H1 (cell line): ENCODE data around the gene BTG2. TPM values are rescaled to one million over a fixed set of nuclear protein-coding genes. Genes with fewer than 3 reads are reported as not detected.

Experiments
- CTCF ChIA-PET: fragments of 300-600 bp; sonication (Branson Sonifier 250); formaldehyde crosslinking; loops from one replicate; lab custom pipeline; 2021; ENCODE audit not compliant: partially characterized antibody; lab: Charles Lee
- POLR2A ChIA-PET: fragments of 300-600 bp; sonication (Branson Sonifier 250); formaldehyde crosslinking; loops from one replicate; lab custom pipeline; 2021; ENCODE audit warnings: inconsistent platforms; ENCODE audit not compliant: partially characterized antibody; lab: Charles Lee
- DNase-seq, 2 experiments: peaks; one replicate each; pipeline versions ENCODE4 v3.0.0 to v3.0.0-alpha.2; 2010 to 2022; ENCODE audit warnings: low spot score in 2 of 2, low read depth in 1 of 2, mixed read lengths in 1 of 2
- FAIRE-seq: peaks from 2 replicates; lab custom pipeline; 2011; peaks lifted over from hg19 to GRCh38; lab: Jason Lieb, UNC
- H2AFZ ChIP-seq: 2 replicates; pipeline ENCODE4 v1.8.1; 2012; ENCODE audit warnings: low read length, inconsistent platforms
- H2AK5ac ChIP-seq: 2 replicates; pipeline ENCODE4 v1.6.1; 2013; ENCODE audit warnings: low read depth, low read length
- H2BK120ac ChIP-seq: replicated peaks from 2 replicates; pipeline ENCODE3; 2013; ENCODE audit warnings: low read depth, low read length, inconsistent platforms
- H2BK12ac ChIP-seq: 2 replicates; pipeline ENCODE4 v1.6.1; 2013; ENCODE audit warnings: low read depth, low read length
- H2BK15ac ChIP-seq: 2 replicates; pipeline ENCODE4 v1.6.1; 2013; ENCODE audit warnings: low read length
- H2BK20ac ChIP-seq: 2 replicates; pipeline ENCODE4 v1.6.1; 2013; ENCODE audit warnings: low read length
- H2BK5ac ChIP-seq: 2 replicates; pipeline ENCODE4 v1.6.1; 2013; ENCODE audit warnings: low read depth, low read length
- H3K14ac ChIP-seq: 2 replicates; pipeline ENCODE4 v1.6.1; 2013; ENCODE audit warnings: inconsistent platforms; ENCODE audit not compliant: insufficient read length
- H3K18ac ChIP-seq: 2 replicates; pipeline ENCODE4 v1.6.1; 2013; ENCODE audit warnings: low read length; ENCODE audit errors: extremely low read depth
- H3K23ac ChIP-seq: 2 replicates; pipeline ENCODE4 v1.6.1; 2013; ENCODE audit warnings: inconsistent platforms; ENCODE audit not compliant: insufficient read length
- H3K23me2 ChIP-seq: 2 replicates; pipeline ENCODE4 v1.6.1; 2013; ENCODE audit warnings: low read depth, low read length
- H3K27ac ChIP-seq: 2 replicates; pipeline ENCODE4 v1.6.1; 2011; ENCODE audit warnings: low read depth, low read length, inconsistent platforms
- H3K27me3 ChIP-seq, 4 experiments: replicated peaks in 1 of 4; 1 replicate in 1 of 4; 2 replicates in 3 of 4; pipeline versions ENCODE4 v1.6.1 to v1.8.1; 2011 to 2013; ENCODE audit warnings: low read length in 3 of 4, mild to moderate bottlenecking in 3 of 4, inconsistent platforms in 2 of 4, mixed read lengths in 2 of 4, moderate library complexity in 1 of 4; ENCODE audit not compliant: control insufficient read depth in 3 of 4, insufficient read depth in 3 of 4; ENCODE audit errors: extremely low read depth in 1 of 4
- H3K36me3 ChIP-seq, 4 experiments: 2 replicates each; pipeline versions ENCODE4 v1.6.1 to v1.8.1; 2011 to 2013; ENCODE audit warnings: mild to moderate bottlenecking in 4 of 4, low read length in 3 of 4, moderate library complexity in 2 of 4, control low read depth in 1 of 4, inconsistent platforms in 1 of 4; ENCODE audit not compliant: insufficient read depth in 4 of 4, control insufficient read depth in 2 of 4
- H3K4ac ChIP-seq: replicated peaks from 2 replicates; pipeline ENCODE3; 2013; ENCODE audit warnings: low read length, low read depth, mixed read lengths, inconsistent platforms; ENCODE audit not compliant: insufficient read length
- H3K4me1 ChIP-seq, 4 experiments: replicated peaks in 1 of 4; 1 replicate in 1 of 4; 2 replicates in 3 of 4; pipeline versions ENCODE4 v1.6.1 to v1.8.1; 2011 to 2013; ENCODE audit warnings: low read length in 3 of 4, inconsistent platforms in 2 of 4, mixed read lengths in 1 of 4; ENCODE audit not compliant: insufficient read depth in 4 of 4, control insufficient read depth in 3 of 4
- H3K4me2 ChIP-seq, 2 experiments: 2 replicates each; pipeline versions ENCODE4 v1.6.1 to v1.8.1; 2011 to 2013; ENCODE audit warnings: low read depth in 2 of 2, low read length in 2 of 2, control low read depth in 1 of 2, inconsistent platforms in 1 of 2, mild to moderate bottlenecking in 1 of 2; ENCODE audit not compliant: insufficient read depth in 1 of 2
- H3K4me3 ChIP-seq, 4 experiments: fragments of 200-600, 300-600 bp in 1 of 4; sonication (generic), shearing (Covaris generic), sonication (Bioruptor Twin) in 1 of 4; 2 replicates each; pipeline versions ENCODE4 v1.5.1 to v1.8.1; 2011 to 2016; ENCODE audit warnings: low read length in 4 of 4, low read depth in 3 of 4, control low read depth in 2 of 4, inconsistent platforms in 2 of 4, mild to moderate bottlenecking in 2 of 4, mixed read lengths in 1 of 4, moderate library complexity in 1 of 4; ENCODE audit not compliant: insufficient read depth in 2 of 4; ENCODE audit errors: extremely low read depth in 1 of 4
- H3K56ac ChIP-seq: replicated peaks from 2 replicates; pipeline ENCODE3; 2013; ENCODE audit warnings: low read depth, mild to moderate bottlenecking, mixed read lengths, low read length, inconsistent platforms; ENCODE audit not compliant: insufficient read length
- H3K79me1 ChIP-seq: 2 replicates; pipeline ENCODE4 v1.6.1; 2013; ENCODE audit warnings: low read depth, low read length, control low read depth
- H3K79me2 ChIP-seq, 2 experiments: 2 replicates each; pipeline versions ENCODE4 v1.6.1 to v1.8.1; 2012 to 2013; ENCODE audit warnings: low read length in 2 of 2, mild to moderate bottlenecking in 2 of 2, inconsistent platforms in 1 of 2; ENCODE audit not compliant: insufficient read depth in 2 of 2, control insufficient read depth in 1 of 2
- H3K9ac ChIP-seq, 4 experiments: replicated peaks in 1 of 4; 1 replicate in 1 of 4; 2 replicates in 3 of 4; pipeline versions ENCODE4 v1.6.1 to v1.8.1; 2011 to 2013; ENCODE audit warnings: low read depth in 3 of 4, low read length in 3 of 4, control low read depth in 2 of 4, mild to moderate bottlenecking in 2 of 4, moderate library complexity in 2 of 4, inconsistent platforms in 1 of 4; ENCODE audit errors: extremely low read depth in 1 of 4
- H3K9me3 ChIP-seq, 2 experiments: 2 replicates each; pipeline versions ENCODE4 v1.6.1 to v1.8.1; 2012 to 2013; ENCODE audit warnings: mild to moderate bottlenecking in 2 of 2, moderate library complexity in 2 of 2, control low read depth in 1 of 2, inconsistent platforms in 1 of 2, low read depth in 1 of 2, low read length in 1 of 2, mixed read lengths in 1 of 2; ENCODE audit not compliant: insufficient read depth in 2 of 2
- H4K20me1 ChIP-seq, 2 experiments: replicated peaks in 1 of 2; 2 replicates each; pipeline versions ENCODE3 to v1.8.1; 2011 to 2013; ENCODE audit warnings: inconsistent platforms in 2 of 2, low read length in 2 of 2, mild to moderate bottlenecking in 1 of 2; ENCODE audit not compliant: insufficient read depth in 2 of 2, control insufficient read depth in 1 of 2
- H4K5ac ChIP-seq: 2 replicates; pipeline ENCODE4 v1.6.1; 2013; ENCODE audit warnings: low read length, low read depth, mixed read lengths, inconsistent platforms; ENCODE audit not compliant: insufficient read length
- H4K8ac ChIP-seq: 2 replicates; pipeline ENCODE4 v1.8.0; 2013; ENCODE audit warnings: mild to moderate bottlenecking, moderate library complexity, low read length, inconsistent platforms; ENCODE audit not compliant: insufficient read depth; ENCODE audit errors: extremely low read depth
- H4K91ac ChIP-seq: replicated peaks from 2 replicates; pipeline ENCODE3; 2013; ENCODE audit warnings: low read length, mixed read lengths, inconsistent platforms; ENCODE audit not compliant: insufficient read length
- BACH1 ChIP-seq: IDR thresholded peaks from 2 replicates; pipeline ENCODE4 v1.6.1; 2012; ENCODE audit warnings: low read length, improper control_type of control experiment
- BCL11A ChIP-seq, 2 experiments: IDR thresholded peaks; one replicate each; pipeline ENCODE4 v1.6.1; 2011; ENCODE audit warnings: low read depth in 2 of 2, low read length in 2 of 2, mild to moderate bottlenecking in 2 of 2
- CTBP2 ChIP-seq: IDR thresholded peaks from 2 replicates; pipeline ENCODE4 v1.7.0; 2011; ENCODE audit warnings: borderline replicate concordance, mild to moderate bottlenecking, moderate library complexity, mixed read lengths, low read length; ENCODE audit not compliant: insufficient read depth, insufficient read length
- KDM5A ChIP-seq: fragments of 200-600 bp; IDR thresholded peaks from 2 replicates; pipeline ENCODE4 v1.7.1; 2012; ENCODE audit warnings: mild to moderate bottlenecking, low read length, inconsistent platforms, mixed read lengths
- SRF ChIP-seq: IDR thresholded peaks from 2 replicates; pipeline ENCODE4 v1.6.1; 2011; ENCODE audit warnings: mild to moderate bottlenecking, low read depth, low read length, moderate library complexity
- WGBS, 2 experiments: shearing (Covaris generic) in 1 of 2; methylation state at CpG; one replicate each; pipeline versions ENCODE4 v1.1.6 to v1.1.7; 2013 to 2015; ENCODE audit warnings: low lambda C conversion rate in 2 of 2, mixed read lengths in 2 of 2, inconsistent platforms in 1 of 2, low coverage in 1 of 2, missing lambda C conversion rate in 1 of 2; ENCODE audit not compliant: insufficient replicate concordance in 2 of 2, insufficient coverage in 1 of 2, insufficient read length in 1 of 2; ENCODE audit errors: extremely low coverage in 1 of 2, missing lambda C conversion rate in 1 of 2; 5-methylcytosine and 5-hydroxymethylcytosine counted together
- polyA plus RNA-seq, 7 experiments: library from polyadenylated mRNA; depleted of rRNA in 3 of 7; stranded (reverse) in 5 of 7; unstranded in 2 of 7; fragments of >200 nt in 5 of 7; fragments of 200-250 nt in 2 of 7; gene quantifications; 1 replicate in 5 of 7; 2 replicates in 1 of 7; 4 replicates in 1 of 7; pipeline versions ENCODE4 v1.2.1 to v1.2.3, GENCODE V29; 2011 to 2013; ENCODE audit warnings: missing spikeins in 2 of 7, mixed read lengths in 2 of 7
- total RNA-seq: library from RNA; stranded (reverse); fragmentation: NEBNext Ultra II Directional; extraction: Animal tissue kit (Norgen Biotek cat#: 25700); gene quantifications from 2 replicates; pipeline ENCODE4 v1.2.1, GENCODE V29; 2021

The BTG2 gene
- total and polyA plus RNA-seq, 2 of the 8 experiments (the other 6 are each of a cell fraction or from before 2014, with no cell fraction given), result 4.8 to 11.0 TPM

GRCh38 chr1:203274603-203275381 is 30.5 kb upstream of the BTG2 start:
- Histone ChIP-seq H4K8ac (no peak overlapping the region; the same call in 1 of the 2 replicates), H3K27me3 (peaks cover 0 to 34% (median 10%) of the 10 kb centered on the region in 4 experiments; a peak in 5 of 7 replicates), H4K91ac (no peak overlapping the region), H2AK5ac (no peak overlapping the region; the same call in 1 of the 2 replicates), H4K20me1 (no peaks in the 10 kb centered on the region), H3K9ac (no peak overlapping the region), H3K23ac (no peak overlapping the region), H3K14ac (no peak overlapping the region), H3K4me3 (no peak overlapping the region), H3K4me2 (no peak overlapping the region; a peak in 1 of 4 replicates), H3K4me1 (peaks cover 3 to 17% (median 9%) of the 10 kb centered on the region in 4 experiments), H3K27ac (no peak overlapping the region), H3K9me3 (no peaks in the 10 kb centered on the region), H2BK5ac (no peak overlapping the region), H4K5ac (no peak overlapping the region), H2BK20ac (no peak overlapping the region), H3K23me2 (no peaks in the 10 kb centered on the region; the same call in 1 of the 2 replicates), H3K79me1 (no peaks in the 10 kb centered on the region), H2AFZ (no peak overlapping the region), H2BK12ac (0 out of 2 replicates have a peak overlapping the region, but pooled peaks have one; percentile 62), H3K4ac (no peak overlapping the region), H2BK120ac (no peak overlapping the region), H3K79me2 (no peaks in the 10 kb centered on the region), H2BK15ac (no peak overlapping the region), H3K56ac (no peak overlapping the region), H3K18ac (no peak overlapping the region), H3K36me3 (no peaks in the 10 kb centered on the region)
- CTCF ChIA-PET, result interaction anchor here (0.7 to 39.0 kb wide), 15 partner anchors 14 to 1060 kb away, joined by 3 to 785 read pairs (median 4); partner anchors contain the start of gene ADORA1
- no peak for FAIRE-seq
- no peak for DNase-seq
- POLR2A ChIA-PET, result interaction anchor here (1.4 kb wide), 1 partner anchor 50 kb away, joined by 4 read pairs; no protein-coding TSS in a partner anchor
- TF ChIP-seq SRF (no peak), BCL11A (IDR thresholded peaks at IDR 0.05; ENCODE audit: low read depth in 2 of 2, low read length in 2 of 2) (no peak), BACH1 (no peak), KDM5A (no peak), CTBP2 (no peak)
- 83% methylated on average over 12 of the region's 12 CpGs; no CpG with 5 or more reads in 1 of the 2 experiments for WGBS, 2 experiments
